ENCODE results near the gene CSNK1G1.

DNA sequence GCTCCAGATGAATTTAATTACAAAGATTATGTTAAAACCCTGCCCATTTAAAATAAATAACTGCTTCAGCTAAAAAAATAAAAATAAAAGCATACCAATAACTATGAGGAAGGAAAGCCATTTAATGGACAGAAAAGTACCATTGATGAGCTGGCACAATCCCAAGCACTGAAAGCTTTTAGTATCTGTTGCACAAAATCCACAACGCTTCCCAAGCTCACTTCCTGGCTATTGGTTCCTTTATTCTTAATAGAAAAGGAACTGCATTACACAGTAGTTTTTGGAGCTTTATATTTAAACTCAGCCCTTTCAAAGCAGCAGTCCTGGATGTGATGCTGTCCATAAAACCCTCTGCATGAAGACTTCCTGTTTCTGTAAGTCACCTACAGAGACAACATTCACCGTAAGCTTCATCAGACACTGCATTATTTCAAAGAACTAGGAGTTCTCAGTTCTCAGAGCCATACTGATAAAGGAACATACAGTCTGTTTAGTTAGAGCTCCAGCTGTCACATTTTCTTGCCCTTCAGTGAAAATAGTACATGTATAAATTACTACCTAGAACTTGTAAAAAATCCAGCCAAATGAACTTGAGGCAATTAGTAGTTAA lies 81.5 kb downstream of the CSNK1G1 start:
- TF ChIP-seq, protein P1, sequence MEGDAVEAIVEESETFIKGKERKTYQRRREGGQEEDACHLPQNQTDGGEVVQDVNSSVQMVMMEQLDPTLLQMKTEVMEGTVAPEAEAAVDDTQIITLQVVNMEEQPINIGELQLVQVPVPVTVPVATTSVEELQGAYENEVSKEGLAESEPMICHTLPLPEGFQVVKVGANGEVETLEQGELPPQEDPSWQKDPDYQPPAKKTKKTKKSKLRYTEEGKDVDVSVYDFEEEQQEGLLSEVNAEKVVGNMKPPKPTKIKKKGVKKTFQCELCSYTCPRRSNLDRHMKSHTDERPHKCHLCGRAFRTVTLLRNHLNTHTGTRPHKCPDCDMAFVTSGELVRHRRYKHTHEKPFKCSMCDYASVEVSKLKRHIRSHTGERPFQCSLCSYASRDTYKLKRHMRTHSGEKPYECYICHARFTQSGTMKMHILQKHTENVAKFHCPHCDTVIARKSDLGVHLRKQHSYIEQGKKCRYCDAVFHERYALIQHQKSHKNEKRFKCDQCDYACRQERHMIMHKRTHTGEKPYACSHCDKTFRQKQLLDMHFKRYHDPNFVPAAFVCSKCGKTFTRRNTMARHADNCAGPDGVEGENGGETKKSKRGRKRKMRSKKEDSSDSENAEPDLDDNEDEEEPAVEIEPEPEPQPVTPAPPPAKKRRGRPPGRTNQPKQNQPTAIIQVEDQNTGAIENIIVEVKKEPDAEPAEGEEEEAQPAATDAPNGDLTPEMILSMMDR (IDR thresholded peaks at IDR 0.05; ENCODE audit: low read depth, low read length, poor library complexity, severe bottlenecking) = no peak
- no peak for TF ChIP-seq EZH2phosphoT487 (IDR thresholded peaks at IDR 0.05; ENCODE audit: borderline replicate concordance, low read length)
